Panc1 (cell line): ENCODE results near the gene PPT1. TPM values are rescaled to one million over a fixed set of nuclear protein-coding genes. Genes with fewer than 3 reads are reported as not detected.

ENCODE experiments used
- ATAC-seq: fragments of 200-7000 bp; cut with Tn5 transposase; 2 replicates; pipeline ENCODE4 v1.9.1; 2020; ENCODE audit warnings: mild to moderate bottlenecking, moderate library complexity
- BruUV-seq: library from RNA; stranded (reverse); fragments of 400-500 nt; replicated peaks from 2 replicates; lab custom pipeline; 2021; lab: Mats Ljungman, UMichigan
- CTCF ChIA-PET: fragments of 300-600 bp; sonication (Branson Sonifier 250); formaldehyde crosslinking; loops from one replicate; lab custom pipeline; 2022; ENCODE audit warnings: antibody characterized with exemption; lab: Charles Lee
- POLR2A ChIA-PET: fragments of 300-600 bp; sonication (Branson Sonifier 250); formaldehyde crosslinking; loops from one replicate; lab custom pipeline; 2022; ENCODE audit warnings: antibody characterized with exemption; lab: Charles Lee
- DNase-seq: peaks from one replicate; pipeline ENCODE4 v3.0.0-alpha.2; 2010; ENCODE audit warnings: low read depth, low spot score
- H3K27ac ChIP-seq: 2 replicates; pipeline ENCODE4 v1.5.1; 2011; ENCODE audit warnings: mild to moderate bottlenecking, low read length, inconsistent platforms
- H3K27me3 ChIP-seq: fragments of 200-500 bp; sonication (Bioruptor generic); 2 replicates; pipeline ENCODE4 v1.6.0; 2014; ENCODE audit warnings: low read length, inconsistent platforms; ENCODE audit not compliant: control insufficient read depth, insufficient read depth
- H3K36me3 ChIP-seq: fragments of 200-500 bp; sonication (Bioruptor generic); 2 replicates; pipeline ENCODE4 v1.5.1; 2014; ENCODE audit warnings: inconsistent platforms, mild to moderate bottlenecking, low read length, moderate library complexity; ENCODE audit not compliant: control insufficient read depth, insufficient read depth
- H3K4me1 ChIP-seq: 2 replicates; pipeline ENCODE4 v1.5.1; 2011; ENCODE audit warnings: inconsistent platforms, mild to moderate bottlenecking, low read length, moderate library complexity; ENCODE audit not compliant: control insufficient read depth, insufficient read depth
- H3K4me3 ChIP-seq, 2 experiments: 2 replicates each; pipeline ENCODE4 v1.5.1; 2011 to 2012; ENCODE audit warnings: low read depth in 2 of 2, low read length in 2 of 2, mild to moderate bottlenecking in 2 of 2, inconsistent platforms in 1 of 2, moderate library complexity in 1 of 2
- H3K9me3 ChIP-seq: fragments of 200-500 bp; sonication (Bioruptor generic); 2 replicates; pipeline ENCODE4 v1.5.1; 2014; ENCODE audit warnings: low read depth, mild to moderate bottlenecking, inconsistent platforms, low read length, moderate library complexity; ENCODE audit not compliant: control insufficient read depth, insufficient read depth
- POLR2AphosphoS5 ChIP-seq: IDR thresholded peaks from 2 replicates; pipeline ENCODE4 v1.6.1; 2012; ENCODE audit warnings: mild to moderate bottlenecking, low read depth, low read length, moderate library complexity
- SIN3A ChIP-seq: IDR thresholded peaks from 2 replicates; pipeline ENCODE4 v1.6.1; 2012; ENCODE audit warnings: low read depth, mild to moderate bottlenecking, low read length, moderate library complexity, borderline replicate concordance; ENCODE audit not compliant: insufficient read depth
- TCF7L2 ChIP-seq: IDR thresholded peaks from 2 replicates; pipeline ENCODE4 v1.6.1; 2011; ENCODE audit warnings: mild to moderate bottlenecking, low read depth, low read length, inconsistent platforms
- in situ Hi-C: cut with HindIII; loops from 2 replicates; pipeline ENCODE4 v1.10.0; 2016; ENCODE audit warnings: low sequenced_read_pairs, low pct_unique_long_range_greater_than_20kb
- intact Hi-C: fragments of 100-400 bp; cut with micrococcal nuclease; formaldehyde crosslinking; loops from one replicate; pipeline ENCODE4 v1.10.0; 2022; ENCODE audit not compliant: unreplicated experiment
- total RNA-seq: library from RNA; stranded (reverse); gene quantifications from one replicate; pipeline ENCODE4 v1.2.1, GENCODE V29; 2021; ENCODE audit not compliant: unreplicated experiment
- TF ChIP-seq, protein P1 (sequence below), 2 experiments: IDR thresholded peaks; 2 replicates each; pipeline ENCODE4 v1.6.1; 2011 to 2012; ENCODE audit warnings: low read depth in 2 of 2, control low read depth in 1 of 2, low read length in 1 of 2, mild to moderate bottlenecking in 1 of 2, moderate library complexity in 1 of 2; ENCODE audit not compliant: insufficient read depth in 1 of 2
- TF ChIP-seq, protein P2 (sequence below): fragments of 450-650 bp; IDR thresholded peaks from 2 replicates; pipeline ENCODE4 v1.5.1; 2017; ENCODE audit warnings: mild to moderate bottlenecking

PPT1 gene
- total RNA-seq, 1 experiment from 2014 or later, result 158 TPM

DNA sequence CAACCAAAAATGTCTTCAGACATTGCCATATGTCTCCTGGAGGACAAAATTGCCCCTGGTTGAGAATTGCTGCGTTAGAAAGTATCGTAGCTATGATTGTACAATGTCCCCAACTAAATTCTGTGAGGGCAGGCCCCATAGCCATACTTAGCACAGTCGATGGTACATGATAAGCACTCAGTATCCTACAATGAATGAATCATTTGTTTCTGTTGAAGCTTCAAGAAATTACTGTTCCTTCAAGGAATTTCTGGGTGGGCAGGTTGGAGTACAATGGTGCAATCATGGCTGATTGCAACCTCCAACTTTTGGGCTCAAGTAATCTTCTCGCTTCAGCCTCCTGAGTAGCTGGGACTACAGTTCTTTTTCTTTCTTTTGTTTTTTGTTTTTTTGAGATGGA is 51.9 kb downstream of the PPT1 start:
- ChIA-PET POLR2A (no interaction called here), CTCF (no interaction called here)
- Histone ChIP-seq H3K9me3 (no peaks in the 10 kb centered on the region), H3K4me3 (no peak overlapping the region), H3K27ac (no peak overlapping the region), H3K27me3 (no peaks in the 10 kb centered on the region), H3K36me3 (peaks cover 9% of the 10 kb centered on the region; the same call in 1 of the 2 replicates), H3K4me1 (peaks cover 11% of the 10 kb centered on the region)
- intact Hi-C loops, result no loop called here
- in situ Hi-C loops, result no loop called here
- ATAC-seq, result no peak
- TF ChIP-seq TCF7L2 (no peak), POLR2AphosphoS5 (no peak), SIN3A (no peak)
- TF ChIP-seq, protein P1, sequence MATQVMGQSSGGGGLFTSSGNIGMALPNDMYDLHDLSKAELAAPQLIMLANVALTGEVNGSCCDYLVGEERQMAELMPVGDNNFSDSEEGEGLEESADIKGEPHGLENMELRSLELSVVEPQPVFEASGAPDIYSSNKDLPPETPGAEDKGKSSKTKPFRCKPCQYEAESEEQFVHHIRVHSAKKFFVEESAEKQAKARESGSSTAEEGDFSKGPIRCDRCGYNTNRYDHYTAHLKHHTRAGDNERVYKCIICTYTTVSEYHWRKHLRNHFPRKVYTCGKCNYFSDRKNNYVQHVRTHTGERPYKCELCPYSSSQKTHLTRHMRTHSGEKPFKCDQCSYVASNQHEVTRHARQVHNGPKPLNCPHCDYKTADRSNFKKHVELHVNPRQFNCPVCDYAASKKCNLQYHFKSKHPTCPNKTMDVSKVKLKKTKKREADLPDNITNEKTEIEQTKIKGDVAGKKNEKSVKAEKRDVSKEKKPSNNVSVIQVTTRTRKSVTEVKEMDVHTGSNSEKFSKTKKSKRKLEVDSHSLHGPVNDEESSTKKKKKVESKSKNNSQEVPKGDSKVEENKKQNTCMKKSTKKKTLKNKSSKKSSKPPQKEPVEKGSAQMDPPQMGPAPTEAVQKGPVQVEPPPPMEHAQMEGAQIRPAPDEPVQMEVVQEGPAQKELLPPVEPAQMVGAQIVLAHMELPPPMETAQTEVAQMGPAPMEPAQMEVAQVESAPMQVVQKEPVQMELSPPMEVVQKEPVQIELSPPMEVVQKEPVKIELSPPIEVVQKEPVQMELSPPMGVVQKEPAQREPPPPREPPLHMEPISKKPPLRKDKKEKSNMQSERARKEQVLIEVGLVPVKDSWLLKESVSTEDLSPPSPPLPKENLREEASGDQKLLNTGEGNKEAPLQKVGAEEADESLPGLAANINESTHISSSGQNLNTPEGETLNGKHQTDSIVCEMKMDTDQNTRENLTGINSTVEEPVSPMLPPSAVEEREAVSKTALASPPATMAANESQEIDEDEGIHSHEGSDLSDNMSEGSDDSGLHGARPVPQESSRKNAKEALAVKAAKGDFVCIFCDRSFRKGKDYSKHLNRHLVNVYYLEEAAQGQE (IDR thresholded peaks at IDR 0.05; ENCODE audit: insufficient read depth in 1 of 2, low read depth in 2 of 2, low read length in 1 of 2), result no peak
- TF ChIP-seq, protein P2, sequence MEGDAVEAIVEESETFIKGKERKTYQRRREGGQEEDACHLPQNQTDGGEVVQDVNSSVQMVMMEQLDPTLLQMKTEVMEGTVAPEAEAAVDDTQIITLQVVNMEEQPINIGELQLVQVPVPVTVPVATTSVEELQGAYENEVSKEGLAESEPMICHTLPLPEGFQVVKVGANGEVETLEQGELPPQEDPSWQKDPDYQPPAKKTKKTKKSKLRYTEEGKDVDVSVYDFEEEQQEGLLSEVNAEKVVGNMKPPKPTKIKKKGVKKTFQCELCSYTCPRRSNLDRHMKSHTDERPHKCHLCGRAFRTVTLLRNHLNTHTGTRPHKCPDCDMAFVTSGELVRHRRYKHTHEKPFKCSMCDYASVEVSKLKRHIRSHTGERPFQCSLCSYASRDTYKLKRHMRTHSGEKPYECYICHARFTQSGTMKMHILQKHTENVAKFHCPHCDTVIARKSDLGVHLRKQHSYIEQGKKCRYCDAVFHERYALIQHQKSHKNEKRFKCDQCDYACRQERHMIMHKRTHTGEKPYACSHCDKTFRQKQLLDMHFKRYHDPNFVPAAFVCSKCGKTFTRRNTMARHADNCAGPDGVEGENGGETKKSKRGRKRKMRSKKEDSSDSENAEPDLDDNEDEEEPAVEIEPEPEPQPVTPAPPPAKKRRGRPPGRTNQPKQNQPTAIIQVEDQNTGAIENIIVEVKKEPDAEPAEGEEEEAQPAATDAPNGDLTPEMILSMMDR, result no peak
- BruUV-seq, result no TSS peak
- DNase-seq, result no peak

DNA sequence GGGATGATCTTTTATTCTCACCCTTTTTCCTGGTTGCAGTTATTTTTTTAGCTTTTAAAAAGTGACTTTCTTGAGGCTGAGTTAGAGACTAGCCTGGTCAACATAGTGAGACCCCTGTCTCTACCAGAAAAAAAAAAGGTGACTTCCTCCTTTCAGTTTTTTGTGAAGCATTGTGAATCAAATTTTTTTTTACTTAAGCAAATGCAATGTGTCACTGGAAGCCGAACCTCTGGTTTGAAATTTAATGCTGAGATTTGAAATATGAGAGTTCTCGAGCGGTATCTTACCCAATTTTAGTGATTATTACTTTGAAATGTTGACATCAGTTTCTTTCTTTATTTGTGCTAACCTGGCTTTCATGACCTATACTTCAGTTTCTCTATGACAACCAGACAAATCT is 52.9 kb downstream of the PPT1 start:
- BruUV-seq, result TSS peak; percentile 5
- CTCF ChIA-PET, result no interaction called here
- DNase-seq (no peak), ATAC-seq (no peak)
- H3K4me3 ChIP-seq, result no peak overlapping the region
- H3K4me1 ChIP-seq, result peaks cover 14% of the 10 kb centered on the region
- POLR2A ChIA-PET, result no interaction called here
- H3K27ac ChIP-seq, result no peak overlapping the region
- intact Hi-C loops, result no loop called here
- TF ChIP-seq, protein P2, result no peak
- TF ChIP-seq, protein P1 (IDR thresholded peaks at IDR 0.05; ENCODE audit: insufficient read depth in 1 of 2, low read depth in 2 of 2, low read length in 1 of 2), result no peak
- TF ChIP-seq POLR2AphosphoS5 (no peak), TCF7L2 (no peak), SIN3A (no peak)
- in situ Hi-C loops, result no loop called here
- no peaks in the 10 kb centered on the region for H3K9me3 ChIP-seq
- no peaks in the 10 kb centered on the region for H3K27me3 ChIP-seq
- H3K36me3 ChIP-seq, result peaks cover 11% of the 10 kb centered on the region; the same call in 1 of the 2 replicates
